SK-N-MC (cell line): ENCODE results near the gene PLEKHM2.

Source experiments
- EZH2 ChIP-seq: fragments of 200-600 bp; sonication (generic); IDR thresholded peaks from one replicate; pipeline ENCODE4 v1.6.1; 2017; ENCODE audit warnings: antibody characterized with exemption
- POLR2AphosphoS5 ChIP-seq: IDR thresholded peaks from 2 replicates; pipeline ENCODE4 v1.6.1; 2012; ENCODE audit warnings: mild to moderate bottlenecking, low read depth, low read length, borderline replicate concordance

DNA sequence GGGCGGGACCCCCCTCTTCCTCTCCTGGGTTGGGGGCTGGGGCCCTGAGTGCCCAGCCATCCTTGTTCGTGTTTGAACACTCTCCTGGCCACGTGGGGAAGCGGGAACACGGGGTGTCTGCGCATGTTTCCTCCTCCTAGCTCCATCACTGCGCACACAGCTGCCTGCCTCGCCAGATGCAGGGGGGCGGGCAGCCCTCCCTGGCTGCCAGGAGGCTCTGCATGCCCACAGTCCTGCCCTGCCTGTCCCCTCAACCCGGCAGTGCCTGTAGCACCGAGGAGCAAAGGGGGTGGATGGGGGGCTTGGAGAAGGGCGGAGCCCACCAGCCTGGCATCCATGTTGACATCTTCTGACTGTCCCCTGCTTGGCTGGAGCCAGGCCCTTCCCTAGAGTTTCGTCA, 50.2 kb downstream of the PLEKHM2 start:
- TF ChIP-seq EZH2 (no peak), POLR2AphosphoS5 (no peak)
